SH-SY5Y (cell line): ENCODE results near the gene CLEC14A.

Experiments
- GATA2 ChIP-seq: IDR thresholded peaks from 2 replicates; pipeline ENCODE4 v1.6.1; 2011; ENCODE audit warnings: mild to moderate bottlenecking, low read depth, low read length
- GATA3 ChIP-seq: IDR thresholded peaks from 2 replicates; pipeline ENCODE4 v1.6.1; 2011; ENCODE audit warnings: low read depth, mild to moderate bottlenecking, low read length, moderate library complexity

Gene CLEC14A

GRCh38 chr14:38211255-38211735, 44.6 kb downstream of the CLEC14A start:
- TF ChIP-seq GATA2 (no peak), GATA3 (no peak)

- TF ChIP-seq GATA2 (no peak), GATA3 (no peak)
These were observed 45.2 kb downstream of the CLEC14A start for GRCh38 chr14:38210587-38211216.

DNA sequence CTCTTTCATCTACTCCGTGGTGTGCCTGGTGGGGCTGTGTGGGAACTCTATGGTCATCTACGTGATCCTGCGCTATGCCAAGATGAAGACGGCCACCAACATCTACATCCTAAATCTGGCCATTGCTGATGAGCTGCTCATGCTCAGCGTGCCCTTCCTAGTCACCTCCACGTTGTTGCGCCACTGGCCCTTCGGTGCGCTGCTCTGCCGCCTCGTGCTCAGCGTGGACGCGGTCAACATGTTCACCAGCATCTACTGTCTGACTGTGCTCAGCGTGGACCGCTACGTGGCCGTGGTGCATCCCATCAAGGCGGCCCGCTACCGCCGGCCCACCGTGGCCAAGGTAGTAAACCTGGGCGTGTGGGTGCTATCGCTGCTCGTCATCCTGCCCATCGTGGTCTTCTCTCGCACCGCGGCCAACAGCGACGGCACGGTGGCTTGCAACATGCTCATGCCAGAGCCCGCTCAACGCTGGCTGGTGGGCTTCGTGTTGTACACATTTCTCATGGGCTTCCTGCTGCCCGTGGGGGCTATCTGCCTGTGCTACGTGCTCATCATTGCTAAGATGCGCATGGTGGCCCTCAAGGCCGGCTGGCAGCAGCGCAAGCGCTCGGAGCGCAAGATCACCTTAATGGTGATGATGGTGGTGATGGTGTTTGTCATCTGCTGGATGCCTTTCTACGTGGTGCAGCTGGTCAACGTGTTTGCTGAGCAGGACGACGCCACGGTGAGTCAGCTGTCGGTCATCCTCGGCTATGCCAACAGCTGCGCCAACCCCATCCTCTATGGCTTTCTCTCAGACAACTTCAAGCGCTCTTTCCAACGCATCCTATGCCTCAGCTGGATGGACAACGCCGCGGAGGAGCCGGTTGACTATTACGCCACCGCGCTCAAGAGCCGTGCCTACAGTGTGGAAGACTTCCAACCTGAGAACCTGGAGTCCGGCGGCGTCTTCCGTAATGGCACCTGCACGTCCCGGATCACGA, 46.0 kb downstream of the CLEC14A start:
- TF ChIP-seq GATA2, result no peak
- no peak for TF ChIP-seq GATA3

- TF ChIP-seq GATA2, result no peak
- TF ChIP-seq GATA3, result no peak
These were observed 47.0 kb downstream of the CLEC14A start for GRCh38 chr14:38208618-38209562.

- TF ChIP-seq GATA2, result no peak
- TF ChIP-seq GATA3, result no peak
These were observed 47.9 kb downstream of the CLEC14A start, which contains the start of gene SSTR1 for GRCh38 chr14:38207736-38208617. TSS of gene SSTR1 (plus strand) at chr14:38207904. CDS start at chr14:38209390, 1,486 bp downstream.

GRCh38 chr14:38207377-38207735, 48.5 kb downstream of the CLEC14A start:
- TF ChIP-seq GATA3 (no peak), GATA2 (no peak)

DNA sequence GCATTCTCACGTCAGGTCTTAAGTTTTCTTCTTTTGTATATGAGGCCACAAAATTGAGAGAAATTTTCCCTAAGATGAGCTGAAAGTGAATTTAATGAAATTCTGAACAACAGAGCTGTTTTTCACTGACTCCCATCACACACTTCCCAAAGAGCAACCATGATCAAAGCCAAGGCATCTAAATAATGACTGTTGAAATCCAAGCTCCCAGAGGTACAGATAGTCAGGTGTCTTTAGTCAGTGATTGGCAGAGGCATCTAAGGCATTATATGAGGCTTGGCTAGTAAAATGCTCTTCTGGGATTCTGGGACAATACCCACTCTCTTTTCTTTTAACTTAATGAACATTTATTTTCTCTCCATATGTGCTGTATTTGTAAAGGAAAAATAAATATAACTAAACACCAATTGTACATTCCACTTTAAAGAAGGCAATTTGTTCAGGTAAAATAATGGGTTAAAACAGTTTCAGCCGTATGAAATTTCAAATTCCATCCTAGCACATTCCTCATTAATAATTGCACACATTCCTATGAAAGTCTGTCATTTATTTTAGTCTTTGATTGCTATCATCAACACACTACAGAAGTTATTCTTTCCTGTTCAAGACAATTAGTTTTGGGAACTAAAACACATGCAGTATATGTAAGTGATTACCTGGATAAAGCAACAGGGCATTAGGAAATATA, 49.1 kb downstream of the CLEC14A start:
- TF ChIP-seq GATA3 (no peak), GATA2 (no peak)

GRCh38 chr14:38205949-38206665, 49.8 kb downstream of the CLEC14A start:
- TF ChIP-seq GATA2 (no peak), GATA3 (no peak)

- TF ChIP-seq GATA2, result no peak
- TF ChIP-seq GATA3, result no peak
These were observed 50.6 kb downstream of the CLEC14A start for GRCh38 chr14:38205119-38205813.

- TF ChIP-seq GATA3 (no peak), GATA2 (no peak)
These were observed 51.2 kb downstream of the CLEC14A start for GRCh38 chr14:38204719-38205115.
